SK-N-MC (cell line): Measurements from ENCODE around the gene SLC30A2.
"Not testable (repeated sequence)": the region's sequence is repeated elsewhere in the genome, so short reads cannot be mapped to it uniquely, and the experiment has no call there.

Source experiments
- DNase-seq: peaks from one replicate; pipeline ENCODE4 v3.0.0-alpha.2; 2011; ENCODE audit warnings: low read depth, low spot score
- H3K27ac ChIP-seq: fragments of 200-600 bp; sonication (generic); 2 replicates; pipeline ENCODE4 v1.5.1; 2016; ENCODE audit warnings: mixed run types
- H3K36me3 ChIP-seq: fragments of 200-600 bp; sonication (generic); 2 replicates; pipeline ENCODE4 v1.6.1; 2017; ENCODE audit warnings: antibody characterized with exemption, low read length, mixed read lengths; ENCODE audit not compliant: insufficient read depth
- H3K4me3 ChIP-seq: fragments of 200-600 bp; sonication (generic); 2 replicates; pipeline ENCODE4 v1.5.1; 2016
- H3K9ac ChIP-seq: fragments of 200-600 bp; sonication (generic); 2 replicates; pipeline ENCODE4 v1.8.0; 2017; ENCODE audit warnings: mixed run types, mixed read lengths; ENCODE audit not compliant: insufficient read length
- H3K9me3 ChIP-seq: fragments of 200-600 bp; sonication (generic); 2 replicates; pipeline ENCODE4 v1.6.1; 2017; ENCODE audit warnings: low read depth, mild to moderate bottlenecking, antibody characterized with exemption, low read length, moderate library complexity, mixed read lengths
- EZH2 ChIP-seq: fragments of 200-600 bp; sonication (generic); IDR thresholded peaks from one replicate; pipeline ENCODE4 v1.6.1; 2017; ENCODE audit warnings: antibody characterized with exemption
- FOXP2 ChIP-seq: optimal IDR thresholded peaks from 2 replicates; pipeline ENCODE3; 2011; ENCODE audit warnings: mild to moderate bottlenecking, moderate library complexity; ENCODE audit not compliant: insufficient read depth; ENCODE audit errors: extremely low read length, control extremely low read depth
- POLR2AphosphoS5 ChIP-seq: IDR thresholded peaks from 2 replicates; pipeline ENCODE4 v1.6.1; 2012; ENCODE audit warnings: mild to moderate bottlenecking, low read depth, low read length, borderline replicate concordance

The SLC30A2 gene, protein sequence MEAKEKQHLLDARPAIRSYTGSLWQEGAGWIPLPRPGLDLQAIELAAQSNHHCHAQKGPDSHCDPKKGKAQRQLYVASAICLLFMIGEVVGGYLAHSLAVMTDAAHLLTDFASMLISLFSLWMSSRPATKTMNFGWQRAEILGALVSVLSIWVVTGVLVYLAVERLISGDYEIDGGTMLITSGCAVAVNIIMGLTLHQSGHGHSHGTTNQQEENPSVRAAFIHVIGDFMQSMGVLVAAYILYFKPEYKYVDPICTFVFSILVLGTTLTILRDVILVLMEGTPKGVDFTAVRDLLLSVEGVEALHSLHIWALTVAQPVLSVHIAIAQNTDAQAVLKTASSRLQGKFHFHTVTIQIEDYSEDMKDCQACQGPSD

DNA sequence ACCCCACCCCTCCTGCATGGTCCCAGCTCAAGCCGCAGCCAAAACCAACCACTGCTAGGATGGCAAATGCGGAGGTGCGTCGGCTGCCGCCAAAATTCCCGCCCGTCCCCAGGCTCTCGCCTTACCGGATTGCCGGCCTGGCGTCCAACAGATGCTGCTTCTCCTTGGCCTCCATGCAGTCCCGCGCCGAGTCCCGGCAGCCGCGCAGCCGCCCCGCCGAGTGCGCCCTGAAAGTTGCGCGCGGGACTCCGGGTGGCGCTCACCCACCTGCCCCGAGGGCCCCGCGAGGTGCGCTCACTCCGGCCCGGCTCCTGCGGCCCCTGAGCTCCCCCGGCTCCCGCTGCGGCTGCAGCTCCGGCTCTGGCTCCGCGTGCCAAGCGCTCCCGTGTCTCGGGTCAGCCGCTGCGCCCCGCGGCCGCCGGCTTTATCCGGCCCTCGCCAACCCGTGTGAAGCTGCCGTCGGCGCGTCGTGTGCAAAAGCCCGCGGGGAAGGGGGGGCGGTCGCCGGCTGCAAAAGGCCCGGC is at the start of gene SLC30A2:
Gene SLC30A2, minus strand, starts transcription at position 397 of the 524 bp plus-strand sequence. Its CDS starts 222 bp downstream, at position 175.
- Histone ChIP-seq H3K9me3 (no peaks in the 10 kb centered on the region), H3K4me3 (peak within 1 kb of the TSS; percentile 18; the same call in 1 of the 2 replicates), H3K36me3 (no peaks in the 10 kb centered on the region), H3K9ac (no peak within 1 kb of the TSS), H3K27ac (no peak within 1 kb of the TSS)
- TF ChIP-seq POLR2AphosphoS5 (no peak), FOXP2 (no peak), EZH2 (no peak)
- no peak for DNase-seq

DNA sequence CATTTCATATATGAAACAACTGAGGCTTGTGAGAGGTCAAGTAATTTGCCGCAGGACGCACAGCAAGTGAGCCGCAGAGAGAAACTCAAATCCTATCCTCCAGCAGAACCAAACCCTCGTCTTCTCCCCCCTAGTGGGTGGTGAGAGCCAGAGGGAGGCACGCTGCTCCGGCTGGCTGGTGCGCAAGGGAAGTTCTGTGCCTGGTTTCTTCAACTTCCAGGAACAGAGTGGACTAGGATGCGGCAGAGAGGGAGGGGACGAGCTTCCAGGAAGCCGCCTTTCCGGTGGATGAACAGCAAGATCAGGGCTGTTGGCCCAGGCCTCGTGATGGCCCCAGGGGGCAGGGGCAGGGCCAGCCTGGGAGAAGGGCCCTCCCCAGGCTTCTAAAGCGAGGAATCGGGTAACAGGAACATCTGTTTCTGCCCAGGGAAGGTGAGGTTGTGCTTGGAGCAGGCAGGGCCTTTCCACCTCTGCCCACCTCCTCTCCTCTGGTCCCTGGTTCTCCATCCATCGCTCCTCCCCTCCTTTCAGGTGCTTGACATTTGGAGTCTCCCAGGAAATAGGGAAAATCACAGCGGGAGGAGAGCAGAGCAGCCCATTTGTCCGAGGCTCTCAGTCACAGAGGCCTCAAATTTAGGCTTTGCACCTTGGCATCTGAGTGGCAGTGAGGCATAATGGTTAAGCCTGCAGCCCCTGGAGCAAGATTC is 48.9 kb upstream of the SLC30A2 start:
- no peak overlapping the region for H3K9ac ChIP-seq
- H3K4me3 ChIP-seq, result no peak overlapping the region
- H3K27ac ChIP-seq, result no peak overlapping the region
- TF ChIP-seq FOXP2, result no peak
- TF ChIP-seq POLR2AphosphoS5, result no peak
- TF ChIP-seq EZH2, result no peak
- H3K36me3 ChIP-seq, result no peaks in the 10 kb centered on the region
- no peak for DNase-seq
- H3K9me3 ChIP-seq, result no peaks in the 10 kb centered on the region

DNA sequence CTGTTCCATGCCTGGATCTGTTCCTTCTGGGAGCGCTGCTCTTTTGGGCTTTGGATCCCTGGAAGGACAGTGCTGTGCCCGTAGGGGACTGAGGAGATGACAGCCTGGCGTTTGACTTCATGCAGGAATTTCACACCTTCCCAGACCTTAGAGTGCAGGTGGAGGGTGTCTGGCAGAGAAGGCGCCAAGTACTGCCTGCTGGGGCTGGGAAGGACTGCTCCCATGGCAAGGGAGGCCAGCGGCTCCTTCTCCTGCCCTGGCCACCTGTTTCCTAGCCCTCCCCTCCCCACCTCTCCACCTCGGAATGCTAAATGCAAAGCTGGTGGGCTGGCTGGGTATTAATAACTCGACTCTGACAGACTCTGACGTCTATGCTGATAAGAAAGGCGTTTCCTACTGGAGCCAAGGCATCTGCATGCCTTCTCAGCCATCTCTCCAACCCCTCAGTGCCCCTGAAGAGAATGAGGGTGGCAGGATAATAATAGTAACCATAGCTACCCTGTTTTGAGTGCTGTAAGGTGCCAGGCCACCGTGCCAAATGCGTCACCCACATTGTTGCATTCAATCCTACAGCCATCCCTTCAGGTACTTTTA is 48.3 kb upstream of the SLC30A2 start:
- no peak overlapping the region for H3K4me3 ChIP-seq
- no peak for TF ChIP-seq POLR2AphosphoS5
- no peaks in the 10 kb centered on the region for H3K9me3 ChIP-seq
- H3K9ac ChIP-seq, result no peak overlapping the region
- no peak overlapping the region for H3K27ac ChIP-seq
- no peaks in the 10 kb centered on the region for H3K36me3 ChIP-seq
- no peak for DNase-seq

DNA sequence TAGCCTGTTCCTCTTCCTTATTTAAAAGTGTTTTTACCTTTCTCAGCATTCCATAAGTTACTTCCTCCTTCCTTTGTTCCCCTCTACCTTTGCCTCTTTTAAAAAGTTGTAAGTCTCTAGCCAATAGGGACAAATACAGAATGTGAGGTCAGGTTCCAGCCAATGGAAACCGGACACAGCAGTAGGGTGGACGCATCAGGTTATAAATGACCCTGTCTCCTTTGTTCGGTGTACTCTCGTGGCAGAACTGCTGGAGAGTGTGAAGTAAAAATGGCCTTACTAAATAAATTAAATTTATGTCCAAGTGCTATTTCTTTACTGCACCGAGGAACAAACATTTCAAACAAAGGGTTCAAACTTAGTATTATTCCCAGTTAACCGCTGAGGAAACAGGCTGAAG is 47.7 kb upstream of the SLC30A2 start:
- H3K4me3 ChIP-seq, DNase-seq, H3K9me3 ChIP-seq, H3K27ac ChIP-seq, H3K9ac ChIP-seq, H3K36me3 ChIP-seq: not testable (repeated sequence)

DNA sequence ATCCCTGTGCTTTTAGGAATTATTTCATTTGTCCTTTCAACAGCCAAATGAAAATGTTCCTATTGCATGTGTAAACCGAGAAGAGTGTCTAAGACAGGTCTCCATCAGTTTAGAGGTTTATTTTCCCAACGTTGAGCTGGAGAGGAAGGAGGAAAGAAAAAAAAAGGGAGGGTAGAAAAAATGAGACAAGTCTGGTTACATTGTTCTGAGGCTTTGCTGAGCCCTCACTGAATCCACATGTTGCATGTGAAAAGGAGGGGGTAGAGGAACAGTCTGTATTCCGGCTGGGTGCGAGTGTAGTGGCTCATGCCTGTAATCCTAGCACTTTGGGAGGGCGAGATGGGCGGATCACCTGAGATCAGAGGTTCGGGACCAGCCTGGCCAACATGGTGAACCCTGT is 46.5 kb upstream of the SLC30A2 start:
- TF ChIP-seq EZH2 (no peak), POLR2AphosphoS5 (no peak), FOXP2 (no peak)
- H3K4me3 ChIP-seq, result no peak overlapping the region
- no peak for DNase-seq
- H3K9ac ChIP-seq, result no peak overlapping the region
- H3K27ac ChIP-seq, result no peak overlapping the region
- no peaks in the 10 kb centered on the region for H3K9me3 ChIP-seq
- H3K36me3 ChIP-seq, result no peaks in the 10 kb centered on the region

DNA sequence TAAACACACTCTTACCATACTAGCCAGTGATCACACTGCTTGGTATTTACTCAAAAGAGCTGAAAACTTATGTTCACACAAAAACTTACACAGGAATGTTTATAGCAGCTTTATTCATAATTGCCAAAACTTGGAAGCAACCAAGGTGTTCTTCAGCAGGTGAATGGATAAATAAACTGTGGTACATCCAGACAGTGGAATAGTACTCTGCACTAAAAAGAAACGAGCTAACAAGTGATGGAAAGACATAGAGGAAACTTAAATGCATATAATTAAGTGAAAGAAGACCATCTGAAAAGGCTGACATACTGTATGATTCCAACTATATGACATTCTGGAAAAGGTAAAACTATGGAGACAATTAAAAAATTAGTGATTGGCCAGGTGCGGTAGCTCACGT is 45.0 kb upstream of the SLC30A2 start:
- DNase-seq, result no peak
- no peaks in the 10 kb centered on the region for H3K9me3 ChIP-seq
- TF ChIP-seq FOXP2, result no peak
- no peak for TF ChIP-seq POLR2AphosphoS5
- TF ChIP-seq EZH2, result no peak
- no peak overlapping the region for H3K27ac ChIP-seq
- H3K4me3 ChIP-seq, result no peak overlapping the region
- no peak overlapping the region for H3K9ac ChIP-seq
- H3K36me3 ChIP-seq, result no peaks in the 10 kb centered on the region

DNA sequence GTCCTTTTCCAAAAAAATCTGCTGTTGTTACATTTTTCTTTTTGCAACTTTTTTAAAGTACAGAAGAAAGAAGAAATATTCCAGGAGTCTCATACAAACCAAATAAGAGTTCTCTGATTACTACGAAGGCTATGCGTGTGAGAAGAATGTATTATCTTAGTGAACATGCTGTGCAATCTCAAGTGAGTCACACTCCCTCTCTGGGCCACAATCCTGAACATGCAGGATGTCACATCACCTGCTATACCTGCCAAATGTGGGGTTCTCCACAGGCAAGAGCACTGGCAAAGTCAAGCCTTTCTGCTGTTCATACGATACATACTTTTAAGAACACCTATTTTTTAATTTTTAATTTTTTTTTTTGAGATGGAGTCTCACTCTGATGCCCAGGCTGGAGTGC is 43.2 kb upstream of the SLC30A2 start:
- H3K4me3 ChIP-seq, result no peak overlapping the region
- H3K9me3 ChIP-seq, result no peaks in the 10 kb centered on the region
- TF ChIP-seq EZH2 (no peak), FOXP2 (no peak)
- H3K36me3 ChIP-seq, result no peaks in the 10 kb centered on the region
- H3K9ac ChIP-seq, result no peak overlapping the region
- no peak overlapping the region for H3K27ac ChIP-seq
- no peak for DNase-seq

DNA sequence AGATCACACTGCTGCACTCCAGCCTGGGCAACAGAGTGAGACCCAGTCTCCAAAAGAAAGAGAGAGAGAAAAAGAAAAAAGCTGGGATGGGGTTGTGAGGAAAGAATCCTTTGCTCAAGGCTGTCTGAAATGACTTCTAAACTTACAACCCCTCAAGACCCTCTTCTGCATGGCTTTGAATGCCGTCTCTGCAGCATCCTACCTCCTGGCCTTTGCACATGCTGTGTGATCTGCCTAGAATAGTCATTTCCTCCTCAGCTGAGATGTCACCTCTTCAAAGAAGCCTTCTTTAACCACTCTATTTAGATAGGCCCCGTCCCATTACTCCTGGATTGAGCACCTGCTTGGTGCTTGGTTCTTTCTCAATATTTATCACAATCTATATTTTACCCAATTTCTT is 38.9 kb upstream of the SLC30A2 start:
- Histone ChIP-seq H3K36me3 (no peaks in the 10 kb centered on the region), H3K9ac (no peak overlapping the region), H3K27ac (no peak overlapping the region), H3K4me3 (no peak overlapping the region), H3K9me3 (no peaks in the 10 kb centered on the region)
- no peak for DNase-seq
- TF ChIP-seq POLR2AphosphoS5 (no peak), EZH2 (no peak), FOXP2 (no peak)
